ENCODE data around the gene PHF2. TPM values are rescaled to one million over a fixed set of nuclear protein-coding genes. Genes with fewer than 3 reads are reported as not detected.

Gene PHF2
- total RNA-seq, 1 experiment from 2014 or later = 11.6 TPM

GRCh38 chr9:93690618-93691017 lies 114.2 kb downstream of the PHF2 start:
- Mint-ChIP-seq H3K27ac (no peak overlapping the region), H3K9me3 (peaks cover 55% of the 10 kb centered on the region), H3K4me1 (no peaks in the 10 kb centered on the region), H3K36me3 (peaks cover 28% of the 10 kb centered on the region), H3K27me3 (ENCODE audit: low read depth) (no peaks in the 10 kb centered on the region; the same call in 1 of the 2 replicates), H3K4me3 (no peak overlapping the region)
- ChIA-PET CTCF (interaction anchor here (0.7 kb wide), 1 partner anchor 117 kb away, joined by 4 read pairs; no protein-coding TSS in a partner anchor), POLR2A (no interaction called here)
- TF ChIP-seq EMX1 (CRISPR knock-in tag; IDR thresholded peaks at IDR 0.05) (no peak), IRF2 (CRISPR knock-in tag; IDR thresholded peaks at IDR 0.05; ENCODE audit: borderline replicate concordance, low read depth) (no peak), ATF2 (CRISPR knock-in tag; IDR thresholded peaks at IDR 0.05; ENCODE audit: borderline replicate concordance, low read depth) (no peak), ESRRA (CRISPR knock-in tag; IDR thresholded peaks at IDR 0.05; ENCODE audit: borderline replicate concordance) (no peak), MYBL2 (CRISPR knock-in tag; IDR thresholded peaks at IDR 0.05) (no peak), ZNF423 (CRISPR knock-in tag; IDR thresholded peaks at IDR 0.05) (no peak)
- DNase-seq (ENCODE audit: low spot score) (no peak), ATAC-seq (no peak)

GRCh38 chr9:93693129-93693528 lies 116.7 kb downstream of the PHF2 start:
- DNase-seq (ENCODE audit: low spot score) (no peak), ATAC-seq (no peak)
- no peaks in the 10 kb centered on the region for H3K4me1 Mint-ChIP-seq
- H3K27me3 Mint-ChIP-seq (ENCODE audit: low read depth) = no peaks in the 10 kb centered on the region; the same call in 1 of the 2 replicates
- H3K27ac Mint-ChIP-seq = no peak overlapping the region
- H3K36me3 Mint-ChIP-seq = peaks cover 28% of the 10 kb centered on the region
- H3K4me3 Mint-ChIP-seq = no peak overlapping the region
- CTCF ChIA-PET = interaction anchor here (1.3 kb wide), 1 partner anchor 10 kb away, joined by 3 read pairs; no protein-coding TSS in a partner anchor
- H3K9me3 Mint-ChIP-seq = peaks cover 57% of the 10 kb centered on the region
- POLR2A ChIA-PET = no interaction called here
- TF ChIP-seq ZNF281 (CRISPR knock-in tag; IDR thresholded peaks at IDR 0.05) (no peak), ZNF416 (CRISPR knock-in tag; IDR thresholded peaks at IDR 0.05) (no peak), GABPB1 (CRISPR knock-in tag; IDR thresholded peaks at IDR 0.05) (no peak), ZNF423 (CRISPR knock-in tag; IDR thresholded peaks at IDR 0.05) (no peak), ZSCAN18 (CRISPR knock-in tag; IDR thresholded peaks at IDR 0.05) (no peak), ETV6 (CRISPR knock-in tag; IDR thresholded peaks at IDR 0.05) (no peak), NFYB (CRISPR knock-in tag; conservative IDR thresholded peaks at IDR 0.05; ENCODE audit: low read depth) (no peak), ZBTB43 (CRISPR knock-in tag; IDR thresholded peaks at IDR 0.05) (no peak), AR (CRISPR knock-in tag; IDR thresholded peaks at IDR 0.05) (no peak), PREB (CRISPR knock-in tag; IDR thresholded peaks at IDR 0.05; ENCODE audit: borderline replicate concordance) (no peak), ZNF425 (CRISPR knock-in tag; conservative IDR thresholded peaks at IDR 0.05) (no peak), CDX4 (CRISPR knock-in tag; IDR thresholded peaks at IDR 0.05; ENCODE audit: borderline replicate concordance) (no peak), ATF3 (CRISPR knock-in tag; conservative IDR thresholded peaks at IDR 0.05) (no peak)
